Measurements from ENCODE around the gene YARS1. TPM values are rescaled to one million over a fixed set of nuclear protein-coding genes. Genes with fewer than 3 reads are reported as not detected.

YARS1 gene
- polyA plus RNA-seq, 1 donor, result 78.6 TPM

DNA sequence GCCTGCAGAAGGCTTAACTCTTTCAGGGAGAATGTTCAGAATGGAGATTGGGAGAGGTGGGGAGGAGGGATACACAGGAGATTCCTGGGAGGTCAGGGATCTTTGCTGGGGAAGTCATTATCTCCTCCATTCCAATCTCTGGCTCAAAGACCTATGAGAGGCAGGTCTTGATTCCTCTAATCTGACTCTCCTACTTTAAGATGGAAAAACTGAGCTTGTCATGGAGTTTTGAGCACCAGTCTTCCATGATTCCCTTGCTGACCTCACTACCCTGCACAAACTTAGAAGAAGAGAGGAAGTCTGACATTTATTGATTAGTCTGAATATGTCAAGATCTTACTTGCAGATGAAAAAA, 73.1 kb downstream of the YARS1 start:
- DNase-seq, result no peak

DNA sequence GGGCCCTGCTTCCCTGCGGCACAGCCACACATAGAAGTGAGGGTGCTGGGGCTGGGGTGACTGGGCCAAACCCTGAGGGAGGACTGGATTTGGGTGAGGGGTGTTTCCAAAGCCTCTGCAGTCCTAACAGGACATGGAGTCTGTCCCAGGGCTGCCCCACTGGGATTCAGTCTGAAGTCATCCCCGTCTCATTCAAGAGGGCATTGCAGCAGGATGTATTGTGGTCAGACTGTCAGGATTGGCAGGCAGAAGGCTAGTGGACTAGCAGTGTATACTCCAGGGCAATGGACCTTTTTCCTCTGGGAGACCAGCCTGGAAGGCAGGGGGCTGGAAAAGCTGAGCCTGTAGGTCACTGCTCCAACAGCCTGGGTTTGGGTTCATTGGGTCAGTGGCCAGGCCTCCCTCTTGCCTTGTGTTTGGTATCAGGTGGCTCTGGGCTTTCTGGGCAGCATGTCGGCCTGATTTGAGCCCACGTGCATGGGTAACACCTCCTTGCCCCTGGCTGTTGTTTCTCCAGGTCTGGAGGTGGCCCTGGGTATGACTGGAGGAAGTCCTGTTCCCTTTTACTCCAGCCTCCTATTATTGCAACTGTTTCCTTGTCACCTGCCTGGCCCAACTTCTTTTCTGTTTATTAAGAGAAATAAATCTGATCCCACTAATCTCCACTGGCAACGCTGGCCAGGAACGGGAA, 73.6 kb downstream of the YARS1 start:
- DNase-seq, result no peak

GRCh38 chr1:32742956-32743355, 74.2 kb downstream of the YARS1 start:
- no peak for DNase-seq

GRCh38 chr1:32742199-32742947, 74.8 kb downstream of the YARS1 start:
- no peak for DNase-seq

DNA sequence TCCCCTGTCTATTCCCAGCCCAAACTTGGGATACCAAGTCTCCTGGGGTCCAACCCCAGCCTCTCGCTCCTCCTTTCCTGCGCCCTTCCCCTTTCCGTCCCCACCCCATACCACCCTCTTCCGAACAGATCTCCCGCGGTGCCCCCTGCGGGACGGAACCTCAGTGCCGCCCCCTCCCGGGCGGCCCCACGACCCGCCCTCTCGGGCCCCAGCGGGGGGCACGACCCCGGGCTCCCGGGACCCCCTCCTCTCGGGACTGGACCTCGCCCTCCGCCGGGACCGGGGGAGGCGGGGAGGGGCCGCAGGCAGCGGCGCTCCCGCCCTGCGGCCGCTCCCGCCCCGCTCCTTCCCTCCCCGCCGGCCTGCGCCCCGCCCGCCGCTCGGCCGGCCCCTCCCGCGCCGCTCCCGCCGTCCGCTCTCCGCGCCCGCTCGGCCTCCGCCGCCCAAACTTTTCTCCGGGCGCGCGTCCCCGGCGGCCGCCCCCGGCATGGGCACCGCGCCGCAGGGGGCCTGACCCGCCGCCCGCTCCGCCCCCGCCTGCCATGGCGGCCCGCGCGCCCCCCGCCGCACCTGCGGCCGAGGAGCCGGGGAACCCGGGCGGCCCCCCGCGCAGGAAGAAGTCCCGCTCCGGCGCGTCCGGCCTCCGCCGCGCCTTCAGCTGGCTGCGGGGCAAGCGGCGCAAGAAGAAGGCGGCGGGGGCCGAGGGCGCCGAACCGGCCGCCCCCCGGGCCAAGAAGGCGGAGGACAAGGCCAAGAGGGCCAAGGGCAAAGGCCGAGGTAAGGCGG, 75.6 kb downstream of the YARS1 start:
- DNase-seq, result no peak

DNA sequence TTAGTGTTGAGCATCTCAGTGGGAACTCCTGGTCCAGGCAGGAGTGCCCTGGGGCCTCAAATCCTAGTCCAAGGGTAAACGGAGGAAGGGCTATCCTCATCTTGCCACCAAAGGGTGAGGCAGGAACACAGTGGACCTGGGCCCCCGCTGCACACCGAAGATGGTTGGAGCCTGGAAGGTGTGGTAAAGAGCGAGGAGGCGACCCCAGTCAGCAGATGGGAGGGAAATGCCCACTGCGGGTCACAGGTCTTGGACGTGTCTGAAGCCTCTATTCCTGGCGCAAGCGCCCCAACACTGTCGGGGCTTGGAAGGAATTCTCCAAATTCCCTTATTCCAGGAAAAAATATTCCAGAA, 76.1 kb downstream of the YARS1 start:
- no peak for DNase-seq

DNA sequence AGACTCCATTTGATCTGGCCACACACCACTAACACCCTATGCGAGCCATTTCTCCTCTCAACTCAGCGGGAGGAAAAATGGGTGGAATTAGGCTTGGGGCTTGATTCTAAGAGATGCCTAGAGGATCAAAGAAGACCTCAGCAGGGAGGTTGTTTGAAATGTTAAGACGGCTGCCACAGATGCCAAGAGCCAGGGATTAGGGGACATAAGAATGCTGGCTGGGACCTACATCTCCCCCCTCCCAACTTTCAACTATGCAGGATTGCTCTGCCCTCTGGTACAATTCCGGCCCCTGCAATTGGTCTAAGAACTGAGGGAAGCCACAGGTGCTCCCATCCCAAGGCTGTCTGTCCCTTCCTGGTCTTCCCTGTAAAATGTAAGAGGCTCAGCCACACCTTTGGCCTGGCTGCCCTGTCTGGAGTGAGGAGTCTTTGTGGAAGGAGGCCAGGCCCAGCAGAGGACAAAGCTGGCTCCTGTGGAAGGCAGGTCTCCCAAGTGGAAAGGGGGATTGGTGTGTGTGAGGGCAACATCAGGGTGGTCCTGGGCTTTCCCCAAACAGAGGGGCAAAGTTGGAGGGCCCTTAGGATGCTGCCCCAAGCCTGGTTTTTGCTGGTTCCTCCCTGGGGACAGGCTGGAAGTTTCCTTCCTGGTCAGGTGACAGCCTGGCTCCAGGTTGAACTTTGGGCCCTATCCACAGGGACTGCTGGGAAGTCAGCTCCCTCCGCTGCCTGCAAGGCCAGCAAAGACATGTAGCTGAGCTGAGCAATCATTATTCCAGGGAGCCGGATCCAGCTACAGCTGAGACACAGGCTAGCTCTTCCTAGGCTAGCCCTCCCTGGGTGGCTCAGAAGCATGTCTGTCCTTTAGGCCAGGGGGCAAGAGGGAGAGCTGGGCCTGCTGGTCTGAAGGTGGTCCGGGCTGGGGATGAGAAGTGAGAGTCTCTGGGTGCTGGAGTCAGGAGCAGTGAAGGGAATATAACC, 80.1 kb downstream of the YARS1 start:
- DNase-seq, result no peak

DNA sequence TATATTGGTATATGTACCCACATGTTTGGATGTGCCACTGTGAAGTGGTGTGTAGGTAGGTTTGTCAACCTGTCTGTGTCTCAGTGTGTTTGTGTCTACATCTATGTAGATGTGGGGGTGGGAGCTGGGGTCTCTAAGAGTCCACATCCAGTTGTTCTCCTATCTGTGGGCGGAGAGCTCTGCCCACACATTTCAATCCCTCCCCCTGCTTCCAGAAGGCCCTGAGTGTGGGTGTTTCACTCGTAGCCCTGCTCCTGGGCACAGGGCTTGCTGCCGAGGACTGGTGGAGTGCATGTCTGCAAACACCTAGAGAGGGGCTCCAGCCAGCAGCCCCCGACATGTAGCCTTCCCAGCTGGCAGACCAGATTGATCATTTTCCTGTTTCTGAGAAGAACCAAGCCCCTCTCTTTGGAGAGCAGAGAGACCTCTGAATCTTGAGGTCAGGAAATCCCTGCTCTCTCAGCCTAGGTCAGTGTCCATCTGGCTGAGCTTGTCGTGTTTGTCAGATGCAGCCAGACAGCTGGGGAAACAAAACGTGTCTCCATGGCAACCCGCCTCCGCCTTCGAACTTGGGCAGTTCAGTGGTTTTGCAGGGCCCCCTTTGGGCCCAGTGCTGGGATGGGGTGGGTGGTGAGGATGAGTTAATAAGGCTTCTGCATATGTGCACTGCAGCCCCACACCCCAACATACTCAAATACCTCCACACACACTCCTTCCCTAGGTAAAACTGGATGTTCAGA, 83.4 kb downstream of the YARS1 start:
- DNase-seq, result no peak

GRCh38 chr1:32729254-32730046, 87.7 kb downstream of the YARS1 start:
- no peak for DNase-seq

- no peak for DNase-seq
Measured at GRCh38 chr1:32728413-32729077, 88.6 kb downstream of the YARS1 start.

DNA sequence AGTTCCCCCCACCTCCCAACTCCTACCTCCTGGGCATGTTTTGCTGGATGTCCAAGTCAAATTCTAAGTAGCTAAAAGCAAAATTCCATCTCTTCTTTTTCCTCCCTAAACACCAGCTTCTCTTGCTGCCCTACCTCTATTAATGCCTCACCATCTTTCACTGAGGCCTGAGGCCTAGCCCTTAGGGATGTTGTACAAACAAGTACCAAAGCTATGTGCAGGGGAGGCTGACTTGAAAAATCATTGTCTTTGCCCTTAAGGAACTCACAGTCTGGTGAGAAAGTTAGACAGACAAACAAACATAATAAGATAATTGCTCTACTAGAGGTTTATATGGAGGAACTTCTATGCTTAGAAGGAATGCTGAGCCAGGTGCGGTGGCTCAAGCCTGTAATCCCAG, 89.3 kb downstream of the YARS1 start:
- no peak for DNase-seq

- no peak for DNase-seq
Measured at GRCh38 chr1:32725615-32725982, 91.6 kb downstream of the YARS1 start.

Other genes starting within 250 kb of the YARS1 start
- 47.5 TPM for gene ZBTB8OS, start 166.8 kb downstream of the YARS1 start, polyA plus RNA-seq (ENCODE audit: insufficient read length)
- 379 TPM for gene RBBP4, start 166.2 kb downstream of the YARS1 start, polyA plus RNA-seq (ENCODE audit: insufficient read length)
- gene SYNC, start 114.6 kb downstream of the YARS1 start, polyA plus RNA-seq (ENCODE audit: insufficient read length), result 1.2 TPM
- gene S100PBP, start 295 bp upstream of the YARS1 start, polyA plus RNA-seq (ENCODE audit: insufficient read length), result 57.7 TPM
- gene FNDC5, start 53.6 kb upstream of the YARS1 start, polyA plus RNA-seq (ENCODE audit: insufficient read length), result 44.6 TPM
- gene HPCA, start 69.1 kb upstream of the YARS1 start, polyA plus RNA-seq (ENCODE audit: insufficient read length), result 0.57 TPM
- gene TMEM54, start 84.0 kb upstream of the YARS1 start, polyA plus RNA-seq (ENCODE audit: insufficient read length), result 5.6 TPM
- gene RNF19B, start 147.5 kb upstream of the YARS1 start, polyA plus RNA-seq (ENCODE audit: insufficient read length), result 16.1 TPM
- gene AK2, start 219.5 kb upstream of the YARS1 start, polyA plus RNA-seq (ENCODE audit: insufficient read length), result 236 TPM

Data from left kidney (tissue), 2 donors.